Measurements from ENCODE around the gene CYP2D6.
A peak's percentile ranks its signal among the peaks of the same experiment; 100 is the strongest.
"Not testable (repeated sequence)": the region's sequence is repeated elsewhere in the genome, so short reads cannot be mapped to it uniquely, and the experiment has no call there.

Gene CYP2D6

GRCh38 chr22:42135688-42136087, 5.1 kb upstream of the CYP2D6 start:
- DNase-seq (ENCODE audit: low read depth in 3 of 3, low spot score in 1 of 3): not testable (repeated sequence)

GRCh38 chr22:42134100-42135020, 3.8 kb upstream of the CYP2D6 start:
- DNase-seq (ENCODE audit: low read depth in 3 of 3, low spot score in 1 of 3): no peak

GRCh38 chr22:42132457-42132856, 1.8 kb upstream of the CYP2D6 start:
- DNase-seq (ENCODE audit: low read depth in 3 of 3, low spot score in 1 of 3): no peak

GRCh38 chr22:42131562-42131961, 952 bp upstream of the CYP2D6 start:
- DNase-seq (ENCODE audit: low read depth in 3 of 3, low spot score in 1 of 3): no peak

GRCh38 chr22:42130182-42130581, 428 bp downstream of the CYP2D6 start:
- DNase-seq (ENCODE audit: low read depth in 3 of 3, low spot score in 1 of 3): not testable (repeated sequence)

- DNase-seq (ENCODE audit: low read depth in 3 of 3, low spot score in 1 of 3): not testable (repeated sequence)
Measured at GRCh38 chr22:42128776-42129694, 1.6 kb downstream of the CYP2D6 start.

DNA sequence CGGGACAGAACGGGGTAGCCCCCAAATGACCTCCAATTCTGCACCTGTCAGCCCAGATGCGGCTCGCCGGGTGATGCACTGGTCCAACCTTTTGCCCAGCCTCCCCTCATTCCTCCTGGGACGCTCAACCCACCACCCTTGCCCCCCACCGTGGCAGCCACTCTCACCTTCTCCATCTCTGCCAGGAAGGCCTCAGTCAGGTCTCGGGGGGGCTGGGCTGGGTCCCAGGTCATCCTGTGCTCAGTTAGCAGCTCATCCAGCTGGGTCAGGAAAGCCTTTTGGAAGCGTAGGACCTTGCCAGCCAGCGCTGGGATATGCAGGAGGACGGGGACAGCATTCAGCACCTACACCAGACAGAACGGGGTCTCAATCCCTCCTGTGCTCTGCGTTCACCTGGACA, 2.6 kb downstream of the CYP2D6 start:
- not testable (repeated sequence) for DNase-seq (ENCODE audit: low read depth in 3 of 3, low spot score in 1 of 3)

GRCh38 chr22:42127606-42128005, 3.0 kb downstream of the CYP2D6 start:
- no peak for DNase-seq (ENCODE audit: low read depth in 3 of 3, low spot score in 1 of 3)

DNA sequence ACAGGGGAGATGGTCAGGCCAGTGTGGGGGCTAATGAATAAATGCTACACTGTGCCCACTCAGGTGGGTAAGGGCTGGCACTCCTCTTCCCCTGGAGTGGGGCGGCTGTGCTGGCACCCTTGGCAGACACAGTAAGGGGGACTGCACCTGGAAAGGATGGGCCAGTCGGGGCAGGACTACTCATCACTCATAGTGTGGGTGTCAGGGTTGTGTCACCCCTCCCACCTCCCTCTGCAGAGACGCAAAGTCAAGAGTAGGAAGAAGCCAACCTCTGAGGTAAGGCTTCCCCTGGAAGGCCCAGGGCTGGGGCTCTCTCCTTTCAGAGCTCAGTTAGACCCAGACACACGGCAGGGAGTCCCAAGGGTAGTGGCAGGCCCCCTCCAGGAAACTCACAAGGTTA, 7.1 kb downstream of the CYP2D6 start:
- DNase-seq (ENCODE audit: low read depth in 3 of 3, low spot score in 1 of 3): not testable (repeated sequence)

GRCh38 chr22:42120231-42121021, 10.2 kb downstream of the CYP2D6 start:
- peak in 1 of 3 donors; percentile 7 for DNase-seq (ENCODE audit: low read depth in 3 of 3, low spot score in 1 of 3)

- DNase-seq (ENCODE audit: low read depth in 3 of 3, low spot score in 1 of 3): no peak
Measured at GRCh38 chr22:42116848-42117424, 13.7 kb downstream of the CYP2D6 start.

DNA sequence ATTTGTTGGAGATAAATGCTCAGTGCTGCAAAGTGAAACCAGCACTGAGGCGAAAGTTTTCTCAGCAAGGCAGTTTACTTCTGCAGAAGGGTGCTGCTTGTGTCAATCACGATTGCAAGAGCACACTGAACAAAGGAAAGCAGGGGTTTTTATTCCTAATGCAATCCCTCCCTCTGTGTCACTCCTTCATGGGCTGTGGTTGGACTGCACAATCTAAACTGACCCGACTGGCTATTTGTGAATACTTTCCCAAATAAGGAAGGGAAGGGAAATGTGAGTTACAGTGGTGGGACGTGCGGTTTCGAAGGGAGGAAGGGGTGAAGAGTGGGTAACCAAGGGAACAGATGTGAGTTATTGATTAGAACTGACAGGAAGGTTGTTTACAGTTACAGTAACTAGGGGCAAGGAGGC, 15.2 kb downstream of the CYP2D6 start:
- not testable (repeated sequence) for DNase-seq (ENCODE audit: low read depth in 3 of 3, low spot score in 1 of 3)

GRCh38 chr22:42114721-42115120, 15.9 kb downstream of the CYP2D6 start:
- DNase-seq (ENCODE audit: low read depth in 3 of 3, low spot score in 1 of 3): no peak

DNA sequence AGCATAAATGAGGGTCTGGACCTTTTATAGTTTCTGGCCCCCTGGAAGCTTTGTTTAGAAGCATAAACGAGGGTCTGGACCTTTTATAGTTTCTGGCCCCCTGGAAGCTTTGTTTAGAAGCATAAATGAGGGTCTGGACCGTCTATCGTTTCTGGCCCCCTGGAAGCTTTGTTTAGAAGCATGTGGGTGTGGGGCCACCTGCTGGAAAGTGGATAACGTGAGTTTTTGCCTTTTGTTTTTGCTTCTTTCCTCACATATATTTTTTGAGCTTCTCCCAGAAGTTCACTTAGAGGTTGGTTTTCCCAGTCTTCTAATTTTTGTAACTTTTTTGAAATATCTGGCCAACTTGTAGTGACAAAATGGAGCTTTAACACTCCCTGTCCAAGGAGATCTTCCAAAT, 17.8 kb downstream of the CYP2D6 start:
- not testable (repeated sequence) for DNase-seq (ENCODE audit: low read depth in 3 of 3, low spot score in 1 of 3)

GRCh38 chr22:42111798-42112197, 18.8 kb downstream of the CYP2D6 start:
- no peak for DNase-seq (ENCODE audit: low read depth in 3 of 3, low spot score in 1 of 3)

DNA sequence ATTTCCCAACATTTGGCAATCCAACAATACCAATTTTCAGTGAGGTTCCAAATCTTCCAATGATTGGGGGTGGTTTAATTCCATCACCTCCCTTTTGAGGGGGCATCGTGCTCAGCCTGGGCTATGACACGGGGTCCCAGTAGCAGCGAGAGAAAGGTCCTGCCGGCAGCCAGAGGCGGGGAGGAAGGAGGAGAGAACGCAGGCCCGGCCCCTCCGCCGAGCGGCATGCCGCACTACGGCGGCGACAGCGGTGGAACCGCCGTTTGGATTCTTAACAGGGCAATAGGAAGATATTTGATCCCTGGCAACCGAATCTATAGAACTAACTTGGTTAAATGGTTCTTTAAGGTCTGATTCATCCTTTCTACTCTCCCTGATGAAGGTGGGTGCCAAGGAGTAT, 21.8 kb downstream of the CYP2D6 start:
- DNase-seq (ENCODE audit: low read depth in 3 of 3, low spot score in 1 of 3): no peak

DNA sequence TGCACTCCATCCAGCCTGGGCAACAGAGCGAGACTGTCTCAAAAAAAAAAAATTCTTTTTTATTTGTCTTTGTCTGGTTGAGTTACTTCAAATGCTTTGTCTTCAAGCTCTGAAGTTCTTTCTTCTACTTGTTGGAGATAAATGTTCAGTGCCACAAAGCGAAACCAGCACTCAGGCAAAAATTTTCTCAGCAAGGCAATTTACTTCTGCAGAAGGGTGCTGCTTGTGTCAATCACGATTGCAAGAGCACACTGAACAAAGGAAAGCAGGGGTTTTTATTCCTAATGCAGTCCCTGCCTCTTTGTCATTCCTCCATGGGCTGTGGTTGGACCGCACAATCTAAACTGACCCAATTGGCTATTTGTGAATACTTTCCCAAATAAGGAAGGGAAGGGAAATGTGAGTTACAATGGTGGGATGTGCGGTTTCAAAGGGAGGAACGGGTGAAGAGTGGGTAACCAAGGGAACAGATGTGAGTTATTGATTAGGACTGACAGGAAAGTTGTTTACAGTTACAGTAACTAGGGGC, 26.2 kb downstream of the CYP2D6 start:
- not testable (repeated sequence) for DNase-seq (ENCODE audit: low read depth in 3 of 3, low spot score in 1 of 3)

DNA sequence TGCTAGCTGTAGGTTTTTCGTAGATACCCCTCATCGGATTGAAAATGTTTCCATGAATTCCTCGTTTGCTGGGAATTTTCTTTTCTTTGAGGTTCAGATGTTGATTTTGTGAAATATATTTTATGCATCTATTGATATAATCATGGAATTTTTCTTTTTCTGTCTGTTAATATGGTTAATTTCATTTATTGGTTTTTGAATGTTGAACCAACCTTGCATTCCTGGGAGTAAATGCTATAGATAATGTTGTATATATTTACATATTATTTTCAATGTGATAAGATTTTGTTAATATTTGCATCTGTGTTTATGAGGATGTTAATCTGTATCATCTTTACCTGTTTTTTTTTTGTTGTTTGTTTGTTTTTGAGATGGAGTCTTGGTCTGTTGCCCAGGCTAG, 29.4 kb downstream of the CYP2D6 start:
- DNase-seq (ENCODE audit: low read depth in 3 of 3, low spot score in 1 of 3): no peak

- DNase-seq (ENCODE audit: low read depth in 3 of 3, low spot score in 1 of 3): no peak
Measured at GRCh38 chr22:42091455-42091782, 39.2 kb downstream of the CYP2D6 start.

Data from stimulated activated CD4-positive, alpha-beta T cell treated with anti-CD3 and anti-CD28 coated beads, TNF-alpha, amount 100 ng/mL, for 1 hour (primary cell).